Spinal cord (tissue), 10 donors: ENCODE data around the gene ANO6. TPM values are rescaled to one million over a fixed set of nuclear protein-coding genes. Genes with fewer than 3 reads are reported as not detected.

Experiments
- DNase-seq, 6 donors: peaks; one replicate each; pipeline versions ENCODE4 v3.0.0 to v3.0.0-alpha.2; 2013 to 2015; ENCODE audit warnings: low spot score in 6 of 6, low read depth in 4 of 6
- H3K27ac ChIP-seq: one replicate; pipeline ENCODE4 v1.5.1; 2013; ENCODE audit warnings: low read depth, low read length, control low read depth
- H3K27me3 ChIP-seq: one replicate; pipeline ENCODE4 v1.6.1; 2013; ENCODE audit warnings: low read length; ENCODE audit not compliant: control insufficient read depth, insufficient read depth
- H3K36me3 ChIP-seq: one replicate; pipeline ENCODE4 v1.6.1; 2013; ENCODE audit warnings: low read length; ENCODE audit not compliant: control insufficient read depth, insufficient read depth
- H3K4me1 ChIP-seq: one replicate; pipeline ENCODE4 v1.6.1; 2013; ENCODE audit warnings: low read length; ENCODE audit not compliant: control insufficient read depth, insufficient read depth
- H3K4me3 ChIP-seq: one replicate; pipeline ENCODE4 v1.5.1; 2013; ENCODE audit warnings: low read depth, low read length, control low read depth
- H3K9me3 ChIP-seq: one replicate; pipeline ENCODE4 v1.6.1; 2013; ENCODE audit warnings: low read length; ENCODE audit not compliant: control insufficient read depth, insufficient read depth
- WGBS: methylation state at CpG from one replicate; pipeline ENCODE4 v1.1.5; 2013; ENCODE audit warnings: missing lambda C conversion rate; ENCODE audit not compliant: insufficient coverage; 5-methylcytosine and 5-hydroxymethylcytosine counted together
- polyA plus RNA-seq, 2 donors: library from polyadenylated mRNA; unstranded; fragments of 120-200 nt; gene quantifications; one replicate each; pipeline ENCODE4 v1.2.1, GENCODE V29; 2013; ENCODE audit not compliant: insufficient read length in 2 of 2
- total RNA-seq, 2 donors: library from RNA; depleted of rRNA in 1 of 2; stranded (reverse); fragments of 120-200 nt in 1 of 2; fragments of >200 nt in 1 of 2; gene quantifications; one replicate each; pipeline versions ENCODE4 v1.2.3 to v1.2.4, GENCODE V29; 2013 to 2014
- donor health status: healthy.

The ANO6 gene
- total and polyA plus RNA-seq, 4 donors = 21.6 to 105 (median 42.9) TPM

GRCh38 chr12:45208604-45209487 lies 7.0 kb upstream of the ANO6 start:
- 81% methylated on average over 5 of the region's 9 CpGs for WGBS
- H3K4me3 ChIP-seq = no peak overlapping the region
- no peak for DNase-seq
- no peaks in the 10 kb centered on the region for H3K9me3 ChIP-seq
- no peaks in the 10 kb centered on the region for H3K4me1 ChIP-seq
- H3K27me3 ChIP-seq = no peaks in the 10 kb centered on the region
- H3K27ac ChIP-seq = no peak overlapping the region
- no peaks in the 10 kb centered on the region for H3K36me3 ChIP-seq

- Histone ChIP-seq H3K9me3 (no peaks in the 10 kb centered on the region), H3K27ac (no peak overlapping the region), H3K36me3 (no peaks in the 10 kb centered on the region), H3K4me3 (no peak overlapping the region), H3K4me1 (no peaks in the 10 kb centered on the region), H3K27me3 (no peaks in the 10 kb centered on the region)
- 100% methylated on average over 1 of the region's 2 CpGs for WGBS
- no peak for DNase-seq
Observed at GRCh38 chr12:45209784-45210183, 6.1 kb upstream of the ANO6 start.

- H3K27me3 ChIP-seq = no peaks in the 10 kb centered on the region
- no CpG with 5 or more reads among the region's 1 CpG for WGBS
Observed at GRCh38 chr12:45212064-45212463, 3.8 kb upstream of the ANO6 start.

GRCh38 chr12:45213107-45213506 lies 2.8 kb upstream of the ANO6 start:
- DNase-seq = no peak
- Histone ChIP-seq H3K36me3 (no peaks in the 10 kb centered on the region), H3K27ac (no peak overlapping the region), H3K27me3 (no peaks in the 10 kb centered on the region), H3K9me3 (no peaks in the 10 kb centered on the region), H3K4me3 (no peak overlapping the region), H3K4me1 (no peaks in the 10 kb centered on the region)
- WGBS = no CpG with 5 or more reads among the region's 1 CpG

More at GRCh38 chr12:45212064-45212463, 3.8 kb upstream of the ANO6 start:
- Histone ChIP-seq H3K36me3 (no peaks in the 10 kb centered on the region), H3K9me3 (no peaks in the 10 kb centered on the region), H3K4me1 (no peaks in the 10 kb centered on the region), H3K27ac (no peak overlapping the region), H3K4me3 (no peak overlapping the region)
- DNase-seq = no peak

GRCh38 chr12:45214071-45214470 lies 1.8 kb upstream of the ANO6 start:
- H3K4me3 ChIP-seq = no peak overlapping the region
- no peak overlapping the region for H3K27ac ChIP-seq
- H3K27me3 ChIP-seq = no peaks in the 10 kb centered on the region
- H3K9me3 ChIP-seq = no peaks in the 10 kb centered on the region
- H3K4me1 ChIP-seq = no peaks in the 10 kb centered on the region
- H3K36me3 ChIP-seq = no peaks in the 10 kb centered on the region
- no peak for DNase-seq

- H3K9me3 ChIP-seq = no peaks in the 10 kb centered on the region
- H3K27me3 ChIP-seq = no peaks in the 10 kb centered on the region
- peak overlapping the region; percentile 87 for H3K4me3 ChIP-seq
- 0% methylated on average over 2 of the region's 11 CpGs for WGBS
- peak in 2 of 6 donors; percentile 28 to 35 for DNase-seq
- H3K27ac ChIP-seq = peak overlapping the region; percentile 96
- no peaks in the 10 kb centered on the region for H3K36me3 ChIP-seq
- no peaks in the 10 kb centered on the region for H3K4me1 ChIP-seq
Observed at GRCh38 chr12:45214749-45215418, 1.0 kb upstream of the ANO6 start.

- Histone ChIP-seq H3K4me1 (no peaks in the 10 kb centered on the region), H3K27me3 (no peaks in the 10 kb centered on the region), H3K4me3 (peak overlapping the region; percentile 87), H3K36me3 (no peaks in the 10 kb centered on the region), H3K9me3 (no peaks in the 10 kb centered on the region), H3K27ac (peak overlapping the region; percentile 96)
- 0% methylated on average over 70 of the region's 70 CpGs for WGBS
- peak in 4 of 6 donors; percentile 28 to 78 (median 66) for DNase-seq
Observed at GRCh38 chr12:45216230-45216982, 511 bp downstream of the ANO6 start.

- DNase-seq = no peak
- Histone ChIP-seq H3K36me3 (no peaks in the 10 kb centered on the region), H3K4me1 (no peaks in the 10 kb centered on the region), H3K4me3 (peak overlapping the region; percentile 87), H3K9me3 (no peaks in the 10 kb centered on the region), H3K27me3 (no peaks in the 10 kb centered on the region), H3K27ac (peak overlapping the region; percentile 96)
- WGBS = 0% methylated on average over 4 of the region's 9 CpGs
Observed at GRCh38 chr12:45216983-45217485, 1.1 kb downstream of the ANO6 start.

- Histone ChIP-seq H3K36me3 (no peaks in the 10 kb centered on the region), H3K27me3 (no peaks in the 10 kb centered on the region), H3K4me3 (peak overlapping the region; percentile 87), H3K4me1 (no peaks in the 10 kb centered on the region), H3K27ac (peak overlapping the region; percentile 96), H3K9me3 (no peaks in the 10 kb centered on the region)
- DNase-seq = no peak
- WGBS = no CpG with 5 or more reads among the region's 2 CpGs
Observed at GRCh38 chr12:45217846-45218245, 2.0 kb downstream of the ANO6 start.
